AG08395 (cell line): ENCODE data around the gene ANKS1A.

Experiments
- DNase-seq: peaks from one replicate; pipeline ENCODE4 v3.0.0; 2012; ENCODE audit warnings: mixed read lengths, low spot score

Gene ANKS1A

DNA sequence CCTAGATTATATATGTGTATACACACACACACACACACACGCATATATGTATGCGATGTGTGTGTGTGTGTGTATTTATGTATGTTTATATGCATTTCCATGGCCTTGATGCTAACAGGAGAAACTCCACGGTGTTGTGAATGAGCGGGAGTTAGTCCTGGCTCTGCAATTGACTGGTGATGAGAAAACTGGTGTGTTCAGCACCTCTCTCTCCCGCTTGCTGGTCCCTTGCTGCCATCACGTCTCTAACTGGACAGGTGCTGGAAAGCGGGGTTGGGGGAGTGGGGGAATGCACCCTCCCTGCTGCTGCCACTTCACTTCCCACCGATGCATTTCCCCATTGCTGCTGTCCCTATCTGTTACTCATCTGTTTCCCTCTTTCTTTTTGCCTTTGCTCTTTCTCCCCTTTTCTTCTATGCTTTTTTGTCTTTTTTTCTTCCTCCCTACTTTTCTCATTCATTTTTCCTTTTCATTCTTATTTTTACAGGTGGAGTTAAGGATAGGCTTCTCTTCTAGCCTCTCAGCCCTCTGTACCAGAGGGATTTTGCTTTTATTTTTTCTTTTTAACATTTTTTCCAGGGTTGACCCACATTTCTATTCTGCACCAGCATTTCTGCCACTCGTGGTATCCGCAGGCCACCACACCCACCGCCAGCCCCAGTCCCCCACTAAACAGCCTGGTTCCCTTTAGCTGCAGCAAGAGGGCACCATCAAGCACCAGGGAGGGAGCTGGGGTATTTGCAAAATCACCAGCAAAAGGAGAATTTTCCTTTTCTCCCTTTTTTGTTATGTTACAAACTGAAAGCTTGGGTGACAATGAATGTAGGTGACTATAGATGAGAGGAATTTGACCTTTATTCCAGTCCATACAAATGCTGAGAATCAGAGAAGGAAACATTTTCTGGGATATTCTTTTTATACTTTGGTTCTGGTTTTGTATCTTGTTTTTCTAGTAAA is 136.5 kb downstream of the ANKS1A start:
- DNase-seq, result no peak

- DNase-seq, result no peak
These were observed 137.6 kb downstream of the ANKS1A start for GRCh38 chr6:35026434-35027222.

- no peak for DNase-seq
These were observed 138.8 kb downstream of the ANKS1A start for GRCh38 chr6:35027807-35028206.

- no peak for DNase-seq
These were observed 140.0 kb downstream of the ANKS1A start for GRCh38 chr6:35028781-35029769.

DNA sequence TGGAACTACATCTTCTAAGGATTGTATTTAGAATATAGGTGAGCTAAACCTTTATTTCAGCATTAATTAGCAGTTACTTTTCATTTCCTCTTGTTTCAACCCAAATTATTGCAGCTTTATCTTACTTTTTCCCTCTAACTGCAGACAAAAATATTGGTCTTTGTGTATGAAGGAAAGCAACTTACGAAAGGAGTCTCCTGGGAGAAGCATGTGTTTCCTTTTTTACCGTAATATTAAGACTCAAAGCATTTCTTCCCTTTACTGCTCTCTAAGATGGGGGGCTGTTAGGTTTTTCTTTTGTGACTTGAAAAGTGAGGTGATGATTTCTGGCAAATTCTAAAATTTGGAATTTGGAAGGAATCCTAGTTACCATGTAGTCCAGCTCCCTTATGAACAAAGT is 141.0 kb downstream of the ANKS1A start:
- no peak for DNase-seq

DNA sequence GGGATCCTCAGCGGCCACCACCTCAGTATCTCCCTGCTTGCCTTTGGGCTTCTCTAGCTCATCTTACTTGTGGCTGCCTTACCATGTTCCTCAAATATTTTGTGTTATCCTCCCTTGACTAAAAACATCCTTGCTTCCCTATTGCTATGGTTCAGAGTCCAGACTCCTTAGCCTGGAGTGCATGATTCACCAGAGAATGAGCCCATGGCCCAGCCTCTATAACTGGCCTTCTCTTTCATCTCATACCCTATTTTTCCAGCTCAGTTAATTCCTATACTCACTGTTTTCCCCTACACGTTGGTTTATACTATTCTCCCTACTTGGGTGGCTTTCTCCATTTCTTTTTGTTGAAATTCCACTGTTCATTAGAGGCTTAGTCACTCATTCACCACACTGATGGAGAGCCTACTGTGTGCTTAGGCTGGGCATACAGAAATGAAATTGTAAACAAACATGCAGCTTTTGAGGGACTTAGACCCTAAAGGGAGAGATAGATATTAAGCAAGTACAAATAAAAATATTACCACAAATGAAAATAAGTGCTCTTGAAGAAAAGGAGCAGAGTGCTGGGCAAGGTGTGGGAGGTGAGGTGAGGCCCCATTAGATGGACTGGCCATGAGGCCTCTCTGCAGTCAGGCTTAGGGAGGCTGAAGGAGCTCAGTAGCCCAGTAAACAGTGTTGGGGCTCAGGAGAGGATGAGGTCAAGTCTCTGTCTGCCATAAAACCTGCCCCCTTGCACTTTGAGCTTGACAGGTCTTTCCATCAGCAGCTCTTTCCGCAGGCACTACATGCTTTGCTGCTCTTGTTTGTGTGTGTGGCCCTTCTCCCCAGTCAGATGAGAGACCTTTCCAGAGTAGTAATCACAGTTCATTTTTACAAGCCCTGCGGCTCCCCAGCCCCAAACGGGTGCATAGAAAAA is 142.8 kb downstream of the ANKS1A start:
- DNase-seq, result no peak

DNA sequence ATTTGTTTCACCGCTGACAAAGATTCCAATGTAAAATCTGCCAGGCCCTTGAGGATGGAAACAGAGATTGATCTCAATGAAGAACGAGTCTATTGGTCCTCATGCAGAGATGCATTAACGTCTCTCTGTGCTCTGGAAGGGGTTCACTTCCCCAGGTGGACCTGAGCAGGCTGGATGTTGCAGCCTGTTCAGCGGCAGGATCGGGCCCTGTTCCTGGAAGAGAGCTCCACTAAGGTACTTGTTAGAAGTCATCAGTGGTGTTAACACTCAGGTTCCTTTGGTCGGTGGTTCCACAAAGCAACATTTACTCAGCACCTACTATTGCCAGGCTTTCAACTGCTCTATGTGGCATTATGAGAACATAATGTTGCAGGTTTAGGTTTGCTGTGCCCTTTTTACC is 144.6 kb downstream of the ANKS1A start:
- DNase-seq, result no peak

DNA sequence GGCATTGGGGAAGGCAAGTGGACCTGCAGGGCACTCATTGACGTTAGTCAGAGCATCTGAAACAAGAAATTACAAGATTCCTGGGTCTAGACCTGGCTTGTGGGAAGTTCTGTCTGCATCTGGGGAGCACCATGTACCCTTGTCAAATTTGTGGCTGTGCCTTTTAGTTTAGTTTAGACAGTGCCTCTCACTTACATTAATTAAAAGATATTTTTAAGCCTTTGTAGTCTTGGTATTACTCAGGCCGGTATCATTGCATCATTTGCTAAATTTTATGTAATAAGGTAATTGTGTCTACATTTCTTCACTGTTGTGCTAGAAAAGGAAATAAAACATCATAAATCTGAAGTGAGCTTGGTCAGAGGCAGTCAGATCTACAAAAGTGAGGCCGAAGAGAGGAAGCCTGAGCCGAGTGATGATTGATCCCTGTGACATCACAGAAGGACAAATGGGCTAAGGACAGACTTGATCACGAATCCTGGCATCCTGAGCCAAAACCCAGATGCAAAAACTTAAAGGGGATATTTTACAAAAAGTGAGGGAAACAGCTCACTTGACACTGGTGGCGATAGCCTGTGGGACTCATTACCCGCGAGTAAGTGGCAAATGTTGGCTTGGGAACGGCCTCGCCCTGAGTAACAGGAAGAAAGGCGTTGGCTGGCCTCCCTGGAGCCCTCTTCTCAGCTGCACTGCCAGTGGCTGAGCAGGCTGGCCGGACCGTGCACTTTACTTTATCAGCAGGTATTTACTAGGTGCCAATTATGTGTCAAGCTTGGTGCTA is 145.5 kb downstream of the ANKS1A start:
- DNase-seq, result no peak

- DNase-seq, result no peak
These were observed 146.5 kb downstream of the ANKS1A start for GRCh38 chr6:35035481-35036030.

GRCh38 chr6:35036059-35036827 is 147.2 kb downstream of the ANKS1A start:
- no peak for DNase-seq

- DNase-seq, result no peak
These were observed 148.0 kb downstream of the ANKS1A start for GRCh38 chr6:35036828-35037663.

GRCh38 chr6:35037664-35038038 is 148.6 kb downstream of the ANKS1A start:
- no peak for DNase-seq

GRCh38 chr6:35038076-35038475 is 149.0 kb downstream of the ANKS1A start:
- DNase-seq, result peak; percentile 39

GRCh38 chr6:35040398-35040797 is 151.3 kb downstream of the ANKS1A start:
- no peak for DNase-seq

DNA sequence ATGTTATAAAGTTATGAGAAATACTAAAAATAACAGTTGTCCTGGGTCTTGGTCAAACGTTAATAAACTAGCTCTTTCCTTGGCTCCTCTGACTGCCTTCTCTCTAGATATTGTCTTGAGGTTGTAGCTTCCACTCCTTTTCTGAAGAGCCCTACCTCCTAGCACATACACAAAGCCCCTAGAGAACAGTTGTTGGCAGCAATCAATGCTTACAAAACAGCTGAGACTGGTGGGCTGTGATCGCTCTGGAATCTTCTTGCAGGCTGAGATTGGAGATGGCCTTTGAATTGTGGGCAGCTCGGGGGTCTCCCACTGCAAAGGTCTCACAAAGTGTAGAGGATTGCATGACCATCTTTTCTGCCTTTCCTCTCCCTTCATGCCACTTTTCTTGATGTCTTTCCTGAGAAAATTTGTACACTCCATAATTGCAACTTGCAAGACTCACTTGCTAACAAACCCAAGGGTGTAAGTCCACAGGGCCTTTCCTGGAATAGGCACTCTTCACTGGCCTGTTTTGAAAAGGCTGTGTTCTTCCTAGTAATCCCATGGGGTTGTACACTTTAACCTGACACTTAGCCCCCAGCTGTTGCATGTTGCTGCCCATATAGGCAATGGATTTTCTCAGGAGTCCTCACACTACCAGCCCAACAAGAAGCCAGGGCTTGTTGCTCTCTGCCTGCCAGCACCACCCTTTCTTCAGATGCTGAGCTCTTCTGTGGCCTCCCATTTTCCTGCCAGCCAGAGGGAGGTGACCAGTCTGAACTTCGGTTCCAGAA is 152.2 kb downstream of the ANKS1A start:
- no peak for DNase-seq

DNA sequence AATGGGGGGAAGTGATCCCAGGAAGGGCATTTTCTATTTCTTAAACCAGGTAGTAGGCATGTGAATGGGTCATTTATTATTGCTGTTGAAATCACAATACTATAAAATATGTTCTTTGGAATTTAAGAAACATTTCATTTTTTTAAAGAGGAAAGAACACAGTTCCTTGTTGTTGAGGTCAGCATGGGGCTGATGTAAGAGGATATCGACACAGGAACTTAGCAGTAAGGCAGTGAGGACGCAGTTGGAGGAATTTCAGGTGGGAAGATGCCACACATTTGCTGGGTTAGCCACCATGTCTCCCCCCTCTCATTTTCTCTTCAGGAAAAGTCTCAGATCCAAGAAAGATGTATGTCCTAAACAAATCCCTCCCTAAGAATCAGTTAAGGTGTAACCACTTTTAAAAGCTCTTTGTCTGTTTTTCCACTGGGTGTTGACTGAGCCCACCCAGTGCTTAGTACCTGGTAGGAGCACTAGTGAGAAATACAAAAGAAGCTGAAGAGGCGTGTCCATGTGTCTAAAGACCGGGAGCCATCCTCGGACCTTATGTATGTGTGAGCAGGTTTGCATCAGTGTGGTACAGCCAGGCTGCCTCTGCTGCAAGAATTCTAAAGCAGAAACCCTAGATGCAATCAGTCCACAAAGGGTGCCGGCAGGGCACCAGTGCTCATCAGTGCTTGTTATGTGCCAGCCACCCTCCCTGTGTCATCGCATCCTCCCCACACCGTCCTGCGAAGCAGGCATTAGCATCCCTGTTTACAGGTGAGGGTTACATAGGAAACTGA is 153.2 kb downstream of the ANKS1A start:
- DNase-seq, result no peak
